Neutrophil (primary cell): ENCODE data around the gene ACOT11.

Experiments used
- H3K27ac ChIP-seq: fragments of 200-600 bp; sonication (generic); 2 replicates; pipeline ENCODE4 v1.5.1; 2016; ENCODE audit warnings: mild to moderate bottlenecking, moderate library complexity
- H3K27me3 ChIP-seq: fragments of 200-600 bp; sonication (generic); 2 replicates; pipeline ENCODE4 v1.6.0; 2016; ENCODE audit warnings: mild to moderate bottlenecking
- H3K36me3 ChIP-seq: fragments of 200-600 bp; sonication (generic); 2 replicates; pipeline ENCODE4 v1.5.1; 2017
- H3K4me1 ChIP-seq, 2 experiments: fragments of 200-600 bp in 1 of 2; sonication (generic) in 1 of 2; 1 replicate in 1 of 2; 2 replicates in 1 of 2; pipeline versions ENCODE4 v1.5.1 to v1.6.1; 2013 to 2016; ENCODE audit warnings: low read depth in 1 of 2, low read length in 1 of 2, mild to moderate bottlenecking in 1 of 2, moderate library complexity in 1 of 2; ENCODE audit not compliant: control insufficient read depth in 1 of 2, insufficient read depth in 1 of 2
- H3K4me3 ChIP-seq, 2 experiments: fragments of 200-600 bp in 1 of 2; sonication (generic) in 1 of 2; 1 replicate in 1 of 2; 2 replicates in 1 of 2; pipeline ENCODE4 v1.5.1; 2013 to 2016; ENCODE audit warnings: low read depth in 1 of 2, low read length in 1 of 2, mild to moderate bottlenecking in 1 of 2, moderate library complexity in 1 of 2
- H3K9me3 ChIP-seq: fragments of 200-600 bp; sonication (generic); 2 replicates; pipeline ENCODE4 v1.5.1; 2016
- TF ChIP-seq, protein P1 (sequence below): fragments of 200-600 bp; sonication (generic); IDR thresholded peaks from 2 replicates; pipeline ENCODE4 v1.5.1; 2016; ENCODE audit warnings: antibody characterized with exemption

ACOT11 gene

GRCh38 chr1:54585181-54586066 lies 37.4 kb downstream of the ACOT11 start:
- Histone ChIP-seq H3K36me3 (peaks cover 6% of the 10 kb centered on the region), H3K27me3 (no peaks in the 10 kb centered on the region), H3K4me3 (no peak overlapping the region), H3K4me1 (no peaks in the 10 kb centered on the region), H3K9me3 (no peaks in the 10 kb centered on the region), H3K27ac (no peak overlapping the region)
- TF ChIP-seq, protein P1, sequence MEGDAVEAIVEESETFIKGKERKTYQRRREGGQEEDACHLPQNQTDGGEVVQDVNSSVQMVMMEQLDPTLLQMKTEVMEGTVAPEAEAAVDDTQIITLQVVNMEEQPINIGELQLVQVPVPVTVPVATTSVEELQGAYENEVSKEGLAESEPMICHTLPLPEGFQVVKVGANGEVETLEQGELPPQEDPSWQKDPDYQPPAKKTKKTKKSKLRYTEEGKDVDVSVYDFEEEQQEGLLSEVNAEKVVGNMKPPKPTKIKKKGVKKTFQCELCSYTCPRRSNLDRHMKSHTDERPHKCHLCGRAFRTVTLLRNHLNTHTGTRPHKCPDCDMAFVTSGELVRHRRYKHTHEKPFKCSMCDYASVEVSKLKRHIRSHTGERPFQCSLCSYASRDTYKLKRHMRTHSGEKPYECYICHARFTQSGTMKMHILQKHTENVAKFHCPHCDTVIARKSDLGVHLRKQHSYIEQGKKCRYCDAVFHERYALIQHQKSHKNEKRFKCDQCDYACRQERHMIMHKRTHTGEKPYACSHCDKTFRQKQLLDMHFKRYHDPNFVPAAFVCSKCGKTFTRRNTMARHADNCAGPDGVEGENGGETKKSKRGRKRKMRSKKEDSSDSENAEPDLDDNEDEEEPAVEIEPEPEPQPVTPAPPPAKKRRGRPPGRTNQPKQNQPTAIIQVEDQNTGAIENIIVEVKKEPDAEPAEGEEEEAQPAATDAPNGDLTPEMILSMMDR: no peak

GRCh38 chr1:54588377-54588776 lies 40.3 kb downstream of the ACOT11 start:
- Histone ChIP-seq H3K27ac (no peak overlapping the region), H3K36me3 (peaks cover 6% of the 10 kb centered on the region), H3K4me3 (no peak overlapping the region), H3K9me3 (no peaks in the 10 kb centered on the region), H3K4me1 (no peaks in the 10 kb centered on the region), H3K27me3 (no peaks in the 10 kb centered on the region)
- TF ChIP-seq, protein P1: no peak

DNA sequence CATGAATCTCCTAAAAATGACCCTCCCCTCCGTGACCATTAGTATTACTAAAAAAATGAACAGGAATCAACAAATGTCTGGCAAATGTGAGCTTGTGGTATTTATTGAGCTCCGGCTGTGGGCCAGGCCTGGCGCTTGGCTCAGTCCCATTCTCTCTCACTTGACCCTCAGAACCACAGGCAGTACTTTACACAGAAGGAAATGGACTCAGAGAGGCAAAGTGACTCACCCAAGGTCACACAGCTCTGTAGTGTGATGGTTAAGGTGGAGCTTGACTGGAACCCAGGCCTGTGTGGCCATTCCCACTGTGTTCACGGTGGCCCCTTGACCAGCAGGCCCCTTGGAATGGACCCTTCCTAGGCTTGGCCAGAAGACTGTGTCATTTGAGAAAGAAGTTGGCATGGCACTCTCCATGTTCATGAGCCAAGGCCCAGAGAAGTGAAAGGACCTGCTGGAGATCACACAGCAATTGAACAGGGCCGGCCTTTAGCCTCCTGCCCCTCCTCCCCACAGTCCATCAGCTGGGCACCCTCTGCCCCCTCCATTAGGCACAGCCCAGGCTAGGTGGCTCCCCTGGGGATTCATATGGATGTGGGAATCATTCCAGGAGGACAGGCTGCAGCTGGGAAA lies 43.2 kb downstream of the ACOT11 start:
- Histone ChIP-seq H3K9me3 (no peaks in the 10 kb centered on the region), H3K4me3 (no peak overlapping the region), H3K27me3 (no peaks in the 10 kb centered on the region), H3K4me1 (no peaks in the 10 kb centered on the region), H3K27ac (no peak overlapping the region), H3K36me3 (peaks cover 10% of the 10 kb centered on the region)
- TF ChIP-seq, protein P1: no peak

DNA sequence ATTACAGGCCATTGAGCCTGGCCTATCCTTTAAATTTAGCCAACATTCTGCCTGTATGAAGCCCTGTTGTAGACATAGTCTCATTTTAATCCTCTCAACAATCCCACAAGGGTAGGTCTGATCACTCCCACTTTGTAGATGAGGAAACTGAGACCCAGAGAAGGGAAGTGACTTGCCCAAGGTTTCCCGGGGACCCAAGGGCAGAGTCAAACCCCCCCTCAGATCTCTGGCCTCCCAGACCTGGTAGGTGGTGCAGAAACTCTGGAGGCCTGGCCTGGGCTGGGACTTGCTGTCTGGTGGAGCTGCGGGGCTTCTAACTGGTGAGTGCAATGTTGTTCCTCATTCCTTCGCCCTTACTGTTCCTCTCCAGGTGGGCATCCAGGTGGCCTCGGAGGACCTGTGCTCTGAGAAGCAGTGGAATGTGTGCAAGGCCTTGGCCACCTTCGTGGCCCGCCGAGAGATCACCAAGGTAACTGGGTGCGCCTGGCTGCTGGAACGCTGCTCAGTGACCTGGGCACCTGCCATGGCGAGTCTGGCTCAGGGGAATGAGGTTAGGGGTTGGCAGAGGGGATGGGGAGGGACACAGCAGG lies 45.6 kb downstream of the ACOT11 start:
- H3K27ac ChIP-seq: no peak overlapping the region
- H3K9me3 ChIP-seq: no peaks in the 10 kb centered on the region
- no peaks in the 10 kb centered on the region for H3K4me1 ChIP-seq

GRCh38 chr1:54594463-54594862 lies 46.4 kb downstream of the ACOT11 start:
- Histone ChIP-seq H3K27ac (no peak overlapping the region), H3K36me3 (peaks cover 15% of the 10 kb centered on the region), H3K9me3 (no peaks in the 10 kb centered on the region), H3K4me1 (no peaks in the 10 kb centered on the region), H3K4me3 (no peak overlapping the region), H3K27me3 (no peaks in the 10 kb centered on the region)
- TF ChIP-seq, protein P1: no peak

More for the DNA sequence above, 45.6 kb downstream of the ACOT11 start:
- Histone ChIP-seq H3K4me3 (no peak overlapping the region), H3K36me3 (peaks cover 15% of the 10 kb centered on the region), H3K27me3 (no peaks in the 10 kb centered on the region)
- TF ChIP-seq, protein P1: no peak
